ENCODE results near the gene ZXDC. TPM values are rescaled to one million over a fixed set of nuclear protein-coding genes. Genes with fewer than 3 reads are reported as not detected.

ZXDC gene
- total RNA-seq, 1 donor from 2014 or later: 19.3 TPM

DNA sequence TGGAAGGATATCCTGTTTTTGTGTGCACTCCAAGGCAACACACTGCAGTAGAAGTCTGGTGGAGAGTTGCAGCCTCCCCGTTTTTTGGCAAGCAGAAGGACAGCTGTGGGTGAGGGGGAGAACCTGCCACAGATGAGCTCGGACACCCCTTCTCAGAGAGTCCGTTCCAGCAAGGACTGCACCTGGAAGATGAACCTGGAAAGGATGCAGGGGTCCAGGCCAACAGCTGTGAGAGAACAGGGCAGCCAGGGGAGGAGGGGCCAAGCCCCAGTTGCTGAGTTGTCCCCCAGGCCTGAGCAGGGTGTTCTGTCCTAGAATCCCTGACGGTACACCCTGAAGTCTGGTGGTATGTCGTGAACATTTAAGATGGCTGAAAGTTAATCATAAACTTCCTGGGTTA lies 30.2 kb downstream of the ZXDC start:
- H3K4me3 ChIP-seq (ENCODE audit: low read depth, low read length): no peak overlapping the region
- DNase-seq (ENCODE audit: low read depth): no peak
- TF ChIP-seq, protein P1, sequence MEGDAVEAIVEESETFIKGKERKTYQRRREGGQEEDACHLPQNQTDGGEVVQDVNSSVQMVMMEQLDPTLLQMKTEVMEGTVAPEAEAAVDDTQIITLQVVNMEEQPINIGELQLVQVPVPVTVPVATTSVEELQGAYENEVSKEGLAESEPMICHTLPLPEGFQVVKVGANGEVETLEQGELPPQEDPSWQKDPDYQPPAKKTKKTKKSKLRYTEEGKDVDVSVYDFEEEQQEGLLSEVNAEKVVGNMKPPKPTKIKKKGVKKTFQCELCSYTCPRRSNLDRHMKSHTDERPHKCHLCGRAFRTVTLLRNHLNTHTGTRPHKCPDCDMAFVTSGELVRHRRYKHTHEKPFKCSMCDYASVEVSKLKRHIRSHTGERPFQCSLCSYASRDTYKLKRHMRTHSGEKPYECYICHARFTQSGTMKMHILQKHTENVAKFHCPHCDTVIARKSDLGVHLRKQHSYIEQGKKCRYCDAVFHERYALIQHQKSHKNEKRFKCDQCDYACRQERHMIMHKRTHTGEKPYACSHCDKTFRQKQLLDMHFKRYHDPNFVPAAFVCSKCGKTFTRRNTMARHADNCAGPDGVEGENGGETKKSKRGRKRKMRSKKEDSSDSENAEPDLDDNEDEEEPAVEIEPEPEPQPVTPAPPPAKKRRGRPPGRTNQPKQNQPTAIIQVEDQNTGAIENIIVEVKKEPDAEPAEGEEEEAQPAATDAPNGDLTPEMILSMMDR (conservative IDR thresholded peaks at IDR 0.05; ENCODE audit: low read depth, low read length): no peak

DNA sequence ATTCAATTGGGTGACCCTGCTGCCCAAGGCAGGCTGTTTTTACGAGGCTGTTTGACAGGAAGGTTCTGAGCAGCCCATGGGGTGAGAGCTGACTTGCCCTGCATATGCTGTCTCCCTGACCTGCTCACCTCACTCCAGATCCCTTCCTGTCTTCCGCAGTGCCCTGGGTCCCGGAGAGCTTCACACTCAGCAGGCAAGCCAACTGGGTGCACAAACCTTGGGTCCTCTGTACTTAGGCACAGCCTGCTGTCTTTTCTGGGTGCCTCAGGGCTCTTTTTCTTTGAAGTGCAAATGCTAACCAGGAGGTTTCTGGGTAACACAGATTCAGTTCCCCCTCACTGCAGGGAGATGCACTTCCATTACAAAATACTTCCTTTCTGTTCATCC lies 32.8 kb downstream of the ZXDC start:
- H3K4me3 ChIP-seq (ENCODE audit: low read depth, low read length): no peak overlapping the region
- TF ChIP-seq, protein P1 (conservative IDR thresholded peaks at IDR 0.05; ENCODE audit: low read depth, low read length): no peak
- DNase-seq (ENCODE audit: low read depth): no peak

DNA sequence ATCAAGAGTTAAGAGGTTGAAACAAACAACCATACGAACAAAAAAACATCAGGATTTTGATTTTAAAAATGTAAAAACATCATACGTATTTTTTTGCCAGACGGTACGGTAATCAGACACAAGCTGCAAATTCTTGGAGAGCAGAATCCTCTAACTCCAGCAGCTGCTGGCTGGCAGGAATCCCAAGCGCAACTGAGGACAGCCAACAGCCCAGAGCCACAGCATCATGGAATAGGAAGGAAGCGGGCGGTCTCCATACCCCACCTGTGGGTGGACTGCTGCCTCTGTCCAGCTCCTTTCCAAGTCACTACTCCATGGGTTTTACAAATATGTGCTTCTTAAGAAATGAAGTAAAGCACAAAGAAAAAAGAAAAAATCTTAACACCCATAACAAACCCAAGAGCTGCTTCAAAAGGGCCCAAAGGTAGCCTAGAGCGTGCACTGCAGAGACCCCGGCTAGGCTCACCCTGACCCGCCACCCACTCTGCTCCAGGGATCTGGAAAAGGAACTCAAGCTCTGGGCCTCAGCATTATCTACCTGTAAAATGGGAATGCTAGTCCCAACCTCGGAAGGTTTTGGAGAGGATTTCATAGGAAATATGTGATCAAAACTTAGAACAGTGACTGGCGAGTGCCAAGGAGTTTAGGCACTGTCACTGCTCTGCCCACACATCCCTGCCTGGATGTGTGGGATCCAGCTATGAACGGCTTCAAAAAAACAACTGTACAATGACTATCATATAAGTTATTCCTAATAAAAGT lies 33.4 kb downstream of the ZXDC start:
- DNase-seq (ENCODE audit: low read depth): no peak
- TF ChIP-seq, protein P1 (conservative IDR thresholded peaks at IDR 0.05; ENCODE audit: low read depth, low read length): no peak
- H3K4me3 ChIP-seq (ENCODE audit: low read depth, low read length): no peak overlapping the region

DNA sequence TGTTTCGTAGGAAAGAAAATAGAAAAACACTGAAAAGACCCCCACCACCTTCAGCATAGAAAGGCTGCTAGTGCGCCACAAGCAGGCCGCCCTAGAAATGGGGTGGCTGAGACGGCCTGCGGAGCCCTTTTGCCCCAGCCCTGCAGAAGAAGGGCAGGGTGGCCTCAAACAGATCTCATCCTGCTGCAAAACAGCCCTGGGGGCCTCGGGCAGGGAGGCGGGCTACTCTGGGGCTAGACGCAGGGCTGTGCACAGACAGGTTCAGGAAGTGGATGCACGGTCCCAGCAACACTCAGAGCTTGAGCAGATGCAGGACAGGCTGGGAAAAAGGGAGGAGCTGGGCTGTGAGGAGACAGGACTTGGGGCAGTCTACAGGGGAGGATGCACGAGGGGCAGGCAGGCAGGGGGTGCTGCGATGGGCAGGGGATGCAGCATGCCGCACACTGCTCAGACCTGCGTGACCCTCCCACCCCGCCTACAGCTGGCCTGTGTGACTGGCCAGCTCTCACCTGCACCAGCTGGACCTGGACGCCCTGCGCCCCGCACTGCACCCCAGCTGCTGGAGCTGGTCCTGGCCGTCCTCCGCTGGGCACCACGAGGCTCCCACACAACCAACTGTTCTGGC lies 34.3 kb downstream of the ZXDC start:
- DNase-seq (ENCODE audit: low read depth): no peak
- H3K4me3 ChIP-seq (ENCODE audit: low read depth, low read length): no peak overlapping the region
- TF ChIP-seq, protein P1 (conservative IDR thresholded peaks at IDR 0.05; ENCODE audit: low read depth, low read length): no peak

DNA sequence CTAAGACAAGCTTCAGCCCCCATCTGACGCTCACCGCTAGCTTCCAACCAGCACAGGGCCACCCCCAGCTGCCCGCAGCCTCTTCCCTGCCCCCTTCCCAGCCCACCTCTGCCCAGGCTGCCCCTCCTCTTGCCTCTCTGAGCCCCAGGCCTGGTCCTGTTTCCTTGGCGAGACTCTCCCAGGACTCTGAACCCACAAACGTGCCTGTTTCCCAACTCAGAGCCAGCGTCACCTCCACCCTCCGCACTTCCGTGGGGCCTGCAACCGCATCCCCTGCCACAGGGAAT lies 35.0 kb downstream of the ZXDC start:
- TF ChIP-seq, protein P1 (conservative IDR thresholded peaks at IDR 0.05; ENCODE audit: low read depth, low read length): no peak
- H3K4me3 ChIP-seq (ENCODE audit: low read depth, low read length): no peak overlapping the region
- DNase-seq (ENCODE audit: low read depth): no peak

DNA sequence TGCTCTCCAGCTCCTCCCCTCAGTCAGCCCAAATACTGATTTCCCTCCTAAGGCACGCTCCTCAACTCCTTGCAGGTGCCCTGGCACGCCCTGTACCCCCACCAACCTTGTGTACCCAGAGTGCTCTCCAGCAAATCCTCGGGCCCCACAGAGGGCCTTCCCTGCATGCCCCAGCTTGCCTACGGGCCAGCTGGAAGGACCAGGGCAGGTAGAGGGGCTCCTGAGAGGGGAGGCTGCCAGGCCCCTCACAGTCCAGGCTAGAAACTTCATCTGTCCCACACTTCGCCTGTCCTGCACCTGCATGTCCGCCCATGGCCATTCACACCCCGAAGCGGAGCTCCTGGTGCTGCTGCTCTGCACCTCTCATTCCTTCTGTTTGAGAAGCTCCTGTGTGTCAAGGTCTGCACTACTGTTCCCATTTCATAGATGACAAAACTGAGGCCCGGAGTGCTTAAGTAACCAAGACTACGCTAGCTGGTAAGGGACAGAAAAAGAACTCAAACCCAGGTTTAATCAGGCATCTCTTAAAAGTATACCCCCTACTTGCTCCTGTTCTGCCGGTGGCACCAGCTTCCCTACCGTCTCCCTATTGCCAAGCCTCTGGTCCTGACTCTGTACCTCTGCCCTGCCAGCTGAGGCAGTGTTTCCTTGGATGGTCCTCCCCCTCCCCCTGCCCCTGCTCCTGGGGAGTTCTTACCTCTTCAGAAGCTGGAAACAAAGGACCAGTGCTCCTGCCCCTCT lies 35.6 kb downstream of the ZXDC start:
- TF ChIP-seq, protein P1 (conservative IDR thresholded peaks at IDR 0.05; ENCODE audit: low read depth, low read length): no peak
- no peak overlapping the region for H3K4me3 ChIP-seq (ENCODE audit: low read depth, low read length)
- no peak for DNase-seq (ENCODE audit: low read depth)
